SKM-1 (cell line): ENCODE measurements around the gene TNKS2.
"Not testable (repeated sequence)": the region's sequence is repeated elsewhere in the genome, so short reads cannot be mapped to it uniquely, and the experiment has no call there.

ENCODE experiments used
- DNase-seq: peaks from one replicate; lab custom pipeline; 2025; ENCODE audit not compliant: unreplicated experiment; lab: John Stamatoyannopoulos, UW

Gene TNKS2

DNA sequence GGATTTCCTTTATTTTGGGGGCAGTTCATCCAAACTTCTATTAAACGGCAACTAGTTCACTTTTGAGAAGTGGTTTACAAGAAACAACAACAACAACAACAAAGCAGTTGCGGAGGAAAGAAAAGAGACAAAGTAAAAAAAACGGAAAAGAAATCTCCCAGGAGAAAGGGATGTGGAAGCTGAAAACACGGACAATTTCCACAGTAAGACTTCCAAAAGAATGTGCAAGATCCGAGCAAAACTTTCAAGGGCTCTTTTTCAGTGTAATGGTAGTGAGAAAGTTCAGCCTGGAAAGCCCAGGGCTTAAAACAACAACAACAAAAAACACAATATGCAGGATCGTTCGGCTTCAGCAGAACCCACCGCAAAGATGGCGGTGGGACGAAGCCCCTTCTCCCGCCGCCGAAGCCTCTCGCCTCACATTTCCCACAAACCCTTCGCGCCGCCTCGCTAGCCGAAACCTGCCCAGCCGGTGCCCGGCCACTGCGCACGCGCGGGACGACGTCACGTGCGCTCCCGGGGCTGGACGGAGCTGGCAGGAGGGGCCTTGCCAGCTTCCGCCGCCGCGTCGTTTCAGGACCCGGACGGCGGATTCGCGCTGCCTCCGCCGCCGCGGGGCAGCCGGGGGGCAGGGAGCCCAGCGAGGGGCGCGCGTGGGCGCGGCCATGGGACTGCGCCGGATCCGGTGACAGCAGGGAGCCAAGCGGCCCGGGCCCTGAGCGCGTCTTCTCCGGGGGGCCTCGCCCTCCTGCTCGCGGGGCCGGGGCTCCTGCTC, at the start of gene TNKS2:
Gene TNKS2, plus strand, starts transcription at position 553 of the 775 bp plus-strand sequence. CDS start 265 bp downstream, outside the sequence.
- DNase-seq: peak; percentile 89

GRCh38 chr10:91749592-91749991, 48.6 kb upstream of the TNKS2 start:
- not testable (repeated sequence) for DNase-seq

DNA sequence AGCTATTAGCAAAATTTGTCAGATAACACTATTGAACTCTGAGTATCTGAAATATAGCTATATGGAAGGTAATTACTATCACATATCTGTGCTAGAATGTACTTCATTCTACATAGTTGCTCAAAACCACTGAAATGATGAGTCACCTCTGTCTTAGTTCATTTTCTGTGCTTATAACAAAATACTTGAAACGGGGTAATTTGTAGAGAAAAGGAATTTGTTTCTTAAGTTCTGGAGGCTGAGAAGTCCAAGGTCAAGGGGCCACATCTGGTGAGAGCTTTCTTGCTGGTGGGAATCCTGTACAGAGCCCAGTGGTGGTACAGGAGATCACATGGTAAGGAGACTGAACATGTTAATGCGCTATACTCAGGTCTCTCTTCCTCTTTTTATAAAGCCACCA, 41.9 kb upstream of the TNKS2 start:
- DNase-seq: no peak

GRCh38 chr10:91758303-91759146, 39.7 kb upstream of the TNKS2 start:
- peak; percentile 36 for DNase-seq

GRCh38 chr10:91759581-91759986, 38.6 kb upstream of the TNKS2 start:
- DNase-seq: no peak

DNA sequence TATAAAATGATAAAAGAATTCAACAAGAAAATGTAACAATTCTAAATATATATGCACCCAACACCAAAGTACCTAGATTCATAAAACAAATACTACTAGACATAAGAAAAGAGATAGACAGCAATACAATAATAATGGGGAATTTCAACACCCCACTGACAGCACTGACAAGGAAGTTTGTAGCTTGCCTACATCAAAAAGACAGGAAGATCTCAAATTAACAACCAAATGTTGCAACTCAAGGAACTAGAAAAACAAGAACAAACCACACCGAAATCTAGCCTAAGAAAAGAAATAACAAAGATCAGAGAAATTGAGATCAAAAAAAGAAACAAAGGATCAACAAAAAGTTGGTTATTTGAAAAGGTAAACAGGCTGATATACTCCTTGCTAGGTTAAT, 36.5 kb upstream of the TNKS2 start:
- peak; percentile 13 for DNase-seq

DNA sequence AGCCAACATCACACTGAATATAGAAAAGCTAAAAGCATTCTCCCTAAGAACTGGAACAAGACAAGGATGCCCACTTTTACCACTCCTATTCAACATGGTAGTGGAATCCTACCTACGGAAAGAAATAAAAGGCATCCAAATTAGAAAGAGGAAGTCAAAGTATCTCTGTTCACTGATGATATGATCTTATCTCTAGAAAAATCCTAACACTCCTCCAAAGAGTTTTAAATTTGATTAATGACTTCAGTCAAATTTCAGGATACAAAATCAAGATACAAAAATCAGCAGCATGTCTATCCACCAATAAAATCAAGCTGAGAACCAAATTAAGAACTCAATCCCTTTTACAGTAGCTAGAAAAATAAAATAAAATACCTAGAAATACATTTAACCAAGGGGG, 35.3 kb upstream of the TNKS2 start:
- DNase-seq: no peak

- DNase-seq: no peak
Measured at GRCh38 chr10:91766676-91767075, 31.6 kb upstream of the TNKS2 start.

DNA sequence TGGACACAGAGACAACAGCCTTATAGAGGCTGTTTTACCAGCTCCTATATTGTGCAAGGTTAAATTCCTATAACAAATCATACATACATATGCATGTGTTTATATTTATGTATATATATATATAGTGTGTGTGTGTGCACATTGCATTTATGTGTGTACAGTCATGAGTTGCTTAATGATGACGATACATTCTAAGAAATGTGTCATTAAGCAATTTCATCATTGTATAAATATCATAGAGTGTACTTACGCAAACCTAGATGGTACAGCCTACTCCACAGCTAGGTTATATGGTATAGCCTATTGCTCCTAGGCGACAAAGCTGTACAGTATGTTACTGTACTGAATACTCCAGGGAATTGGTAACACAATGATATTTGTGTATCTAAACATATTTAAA, 30.1 kb upstream of the TNKS2 start:
- no peak for DNase-seq

DNA sequence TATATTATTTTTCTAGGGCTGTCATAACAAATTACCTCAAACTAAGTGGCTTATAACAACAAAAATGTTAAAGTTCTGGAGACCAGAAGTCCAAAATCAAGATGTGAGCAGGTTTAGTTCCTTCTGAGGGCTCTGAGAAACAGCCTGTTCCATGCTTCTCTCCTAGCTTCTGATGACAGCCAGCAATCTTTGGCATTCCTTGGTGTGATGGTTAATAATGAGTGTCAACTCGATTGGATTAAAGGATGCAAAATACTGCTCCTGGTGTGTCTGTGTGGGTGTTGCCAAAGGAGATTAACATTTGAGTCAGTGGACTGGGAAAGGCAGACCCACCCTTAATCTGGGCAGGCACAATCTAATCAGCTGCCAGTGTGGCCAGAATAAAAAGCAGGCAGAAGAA, 26.3 kb upstream of the TNKS2 start:
- no peak for DNase-seq

DNA sequence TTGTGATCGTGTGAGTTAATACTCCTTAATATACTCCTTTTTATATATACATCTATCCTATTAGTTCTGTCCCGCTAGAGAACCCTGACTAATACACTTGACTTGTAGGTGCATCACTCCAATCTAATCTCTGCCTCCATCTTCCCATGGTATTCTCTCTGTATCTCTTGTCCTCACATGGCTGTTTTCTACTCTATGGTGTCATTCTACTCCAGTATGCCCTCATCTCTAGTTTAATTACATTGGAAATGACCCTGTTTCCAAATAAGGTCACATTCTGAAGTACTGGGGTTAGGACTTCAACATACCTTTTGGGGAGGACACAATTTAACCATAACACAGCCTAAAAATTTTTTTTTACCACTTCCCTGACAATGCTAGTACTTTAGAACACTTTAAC, 25.8 kb upstream of the TNKS2 start:
- DNase-seq: no peak

DNA sequence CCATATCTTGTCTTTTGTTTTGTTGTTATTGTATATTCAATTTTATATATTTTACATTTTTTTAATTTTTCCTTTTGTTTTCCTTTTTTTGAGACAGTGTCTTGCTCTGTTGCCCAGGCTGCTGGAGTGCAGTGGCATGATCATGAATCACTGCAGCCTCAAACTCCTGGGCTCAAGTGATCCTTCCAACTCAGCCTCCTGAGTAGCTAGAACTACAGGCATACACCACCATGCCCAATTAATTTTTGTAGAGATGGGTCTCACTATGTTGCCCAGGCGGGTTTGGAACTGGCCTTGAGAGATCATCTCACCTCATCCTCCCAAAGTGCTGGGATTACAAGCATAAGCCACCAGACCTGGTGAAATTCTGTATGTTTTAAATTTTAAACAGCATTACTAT, 25.4 kb upstream of the TNKS2 start:
- no peak for DNase-seq

GRCh38 chr10:91774571-91774970, 23.7 kb upstream of the TNKS2 start:
- DNase-seq: no peak

- no peak for DNase-seq
Measured at GRCh38 chr10:91775731-91776130, 22.5 kb upstream of the TNKS2 start.

GRCh38 chr10:91776266-91776665, 22.0 kb upstream of the TNKS2 start:
- DNase-seq: no peak

- DNase-seq: no peak
Measured at GRCh38 chr10:91778485-91778884, 19.7 kb upstream of the TNKS2 start.

DNA sequence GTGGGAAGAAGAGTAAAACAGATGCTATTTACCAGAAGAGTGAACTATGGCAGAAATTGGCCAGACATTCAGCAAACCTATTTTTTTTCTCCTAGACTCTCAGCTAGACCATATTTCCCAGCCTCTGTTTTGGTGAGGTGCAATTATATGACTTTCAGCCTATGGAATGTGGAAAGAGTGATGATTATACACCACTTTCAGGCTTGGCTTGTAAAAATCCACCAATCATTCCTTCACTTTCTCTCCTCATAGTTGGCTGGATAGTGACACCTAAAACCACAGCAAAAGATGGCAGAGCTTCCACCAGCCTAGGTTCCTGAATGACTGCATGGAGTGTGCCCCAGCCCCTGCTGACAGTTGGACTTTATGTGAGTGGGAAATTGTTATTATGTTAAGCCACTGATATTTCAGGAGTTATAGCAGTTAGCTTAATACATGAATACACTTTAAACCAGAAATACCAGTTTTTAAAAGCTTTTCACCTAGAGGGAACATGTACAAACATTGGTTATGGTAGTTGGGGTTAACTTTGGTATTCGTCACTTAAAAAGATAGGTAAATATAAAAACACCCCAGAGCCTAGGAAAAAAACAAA, 19.1 kb upstream of the TNKS2 start:
- no peak for DNase-seq

GRCh38 chr10:91782539-91782938, 15.7 kb upstream of the TNKS2 start:
- no peak for DNase-seq

DNA sequence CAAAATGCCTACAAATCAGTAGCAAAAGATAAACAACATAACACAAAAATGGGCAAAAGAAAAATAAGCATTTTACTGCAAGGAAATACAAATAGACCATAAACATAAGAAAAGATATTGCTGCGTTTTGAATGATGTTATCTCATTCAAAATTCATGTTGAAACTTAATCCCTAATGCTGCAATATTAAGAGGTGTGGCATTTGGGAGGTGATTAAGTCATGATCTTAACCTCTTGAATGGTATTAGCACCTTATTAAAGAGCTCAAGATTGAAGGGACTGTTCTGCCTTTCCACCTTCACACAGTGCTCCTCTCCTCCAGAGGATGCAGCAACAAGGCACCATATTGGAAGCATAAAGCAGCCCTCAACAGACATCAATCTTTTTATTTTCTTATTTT, 12.4 kb upstream of the TNKS2 start:
- DNase-seq: no peak

- no peak for DNase-seq
Measured at GRCh38 chr10:91787258-91787657, 11.0 kb upstream of the TNKS2 start.

DNA sequence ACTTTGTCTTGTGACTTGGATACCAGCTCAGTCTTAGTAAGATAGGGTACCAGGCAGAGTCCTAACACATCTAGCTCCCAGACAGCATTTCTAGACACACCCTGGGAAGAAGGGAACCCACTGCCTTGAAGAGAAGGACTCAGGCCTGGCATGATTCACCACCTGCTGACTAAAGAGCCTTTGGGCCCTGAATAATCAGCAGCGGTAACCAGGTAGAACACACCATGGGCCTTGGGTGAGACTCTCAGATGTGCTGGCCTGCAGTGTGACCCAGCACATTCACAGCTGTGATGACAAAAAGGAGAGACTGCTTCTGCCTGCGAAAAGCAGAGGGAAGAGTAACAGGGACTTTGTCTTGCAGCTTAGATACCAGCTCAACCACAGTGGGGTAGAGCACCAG, 10.4 kb upstream of the TNKS2 start:
- no peak for DNase-seq

DNA sequence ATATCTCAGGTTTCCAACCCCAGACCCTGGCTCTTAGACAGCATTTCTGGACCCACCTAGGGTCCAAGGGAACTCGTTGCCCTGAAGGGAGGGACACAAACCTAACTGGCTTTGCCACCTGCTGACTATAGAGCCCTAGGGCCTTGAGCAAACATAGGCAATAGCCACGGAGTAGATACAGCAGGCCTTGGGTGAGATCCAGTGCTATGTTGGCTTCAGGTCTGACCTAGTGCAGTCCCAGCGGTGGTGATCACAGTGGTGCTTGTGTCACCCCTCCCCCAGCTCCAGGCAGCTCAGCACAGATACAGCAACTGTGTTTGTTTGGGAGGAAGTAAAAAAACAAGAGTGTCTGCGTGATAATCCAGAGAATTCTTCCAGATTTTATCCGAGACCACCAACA, 9.7 kb upstream of the TNKS2 start:
- DNase-seq: no peak
